Mesendoderm (in vitro differentiated cells): ENCODE measurements around the gene VIPR2.
"Not testable (repeated sequence)": the region's sequence is repeated elsewhere in the genome, so short reads cannot be mapped to it uniquely, and the experiment has no call there.

Experiments
- DNase-seq: peaks from one replicate; pipeline ENCODE4 v3.0.0; 2013
- H2AK5ac ChIP-seq: 2 replicates; pipeline ENCODE4 v1.6.1; 2013; ENCODE audit warnings: low read length, inconsistent platforms
- H2BK120ac ChIP-seq: 2 replicates; pipeline ENCODE4 v1.6.1; 2013; ENCODE audit warnings: low read depth, mild to moderate bottlenecking, low read length, moderate library complexity, mixed read lengths
- H2BK15ac ChIP-seq: replicated peaks from 2 replicates; pipeline ENCODE4 v1.6.1; 2013; ENCODE audit warnings: low read depth, mild to moderate bottlenecking, moderate library complexity
- H2BK5ac ChIP-seq: 2 replicates; pipeline ENCODE4 v1.6.1; 2013; ENCODE audit warnings: low read length, inconsistent platforms
- H3K18ac ChIP-seq: 2 replicates; pipeline ENCODE4 v1.6.1; 2013; ENCODE audit warnings: mild to moderate bottlenecking, low read length, mixed read lengths
- H3K23ac ChIP-seq: one replicate; pipeline ENCODE4 v1.6.1; 2013; ENCODE audit warnings: low read length
- H3K27ac ChIP-seq: 2 replicates; pipeline ENCODE4 v1.5.1; 2013; ENCODE audit warnings: low read depth, mild to moderate bottlenecking, inconsistent platforms, low read length, moderate library complexity
- H3K27me3 ChIP-seq: 2 replicates; pipeline ENCODE4 v1.6.1; 2013; ENCODE audit warnings: low read length, control low read depth, mild to moderate bottlenecking, inconsistent platforms; ENCODE audit not compliant: insufficient read depth, poor library complexity
- H3K36me3 ChIP-seq: 2 replicates; pipeline ENCODE4 v1.6.1; 2013; ENCODE audit warnings: low read length, inconsistent platforms; ENCODE audit not compliant: control insufficient read depth, insufficient read depth
- H3K4ac ChIP-seq: one replicate; pipeline ENCODE4 v1.6.1; 2013; ENCODE audit warnings: low read depth, mild to moderate bottlenecking, low read length, moderate library complexity
- H3K4me1 ChIP-seq: 2 replicates; pipeline ENCODE4 v1.6.1; 2013; ENCODE audit warnings: low read depth, low read length, inconsistent platforms; ENCODE audit not compliant: control insufficient read depth
- H3K4me2 ChIP-seq: 2 replicates; pipeline ENCODE4 v1.6.1; 2013; ENCODE audit warnings: low read length
- H3K4me3 ChIP-seq: 2 replicates; pipeline ENCODE4 v1.5.1; 2013; ENCODE audit warnings: mild to moderate bottlenecking, low read length
- H3K56ac ChIP-seq: one replicate; pipeline ENCODE4 v1.6.1; 2013; ENCODE audit warnings: low read length
- H3K79me1 ChIP-seq: 2 replicates; pipeline ENCODE4 v1.6.1; 2013; ENCODE audit warnings: low read length, inconsistent platforms
- H3K79me2 ChIP-seq: 2 replicates; pipeline ENCODE4 v1.6.1; 2013; ENCODE audit warnings: mild to moderate bottlenecking, low read length; ENCODE audit not compliant: control insufficient read depth, insufficient read depth
- H3K9ac ChIP-seq: 2 replicates; pipeline ENCODE4 v1.6.1; 2013; ENCODE audit warnings: low read length, inconsistent platforms
- H4K5ac ChIP-seq: one replicate; pipeline ENCODE4 v1.6.1; 2013; ENCODE audit warnings: low read length
- H4K8ac ChIP-seq: one replicate; pipeline ENCODE4 v1.6.1; 2013; ENCODE audit warnings: low read depth, mild to moderate bottlenecking, control low read depth, low read length, moderate library complexity
- WGBS: extraction: QIAGEN DNeasy Blood & Tissue Kit; methylation state at CpG from one replicate; pipeline ENCODE4 v1.1.7; 2013; ENCODE audit warnings: low lambda C conversion rate, missing lambda C conversion rate; ENCODE audit not compliant: insufficient coverage; ENCODE audit errors: extremely low coverage; 5-methylcytosine and 5-hydroxymethylcytosine counted together

The VIPR2 gene

GRCh38 chr7:158988302-158988862 is 156.3 kb downstream of the VIPR2 start:
- no peaks in the 10 kb centered on the region for H3K36me3 ChIP-seq
- DNase-seq: no peak
- H3K4ac ChIP-seq: no peak overlapping the region
- H3K9ac ChIP-seq: no peak overlapping the region
- WGBS: no CpG with 5 or more reads among the region's 2 CpGs
- no peak overlapping the region for H3K4me3 ChIP-seq
- H2BK15ac ChIP-seq: no peak overlapping the region
- H3K27me3 ChIP-seq: peaks cover 10% of the 10 kb centered on the region
- H3K56ac ChIP-seq: no peak overlapping the region
- H3K4me2 ChIP-seq: no peak overlapping the region
- H3K23ac ChIP-seq: no peak overlapping the region
- H2AK5ac ChIP-seq: no peak overlapping the region
- H3K18ac ChIP-seq: no peak overlapping the region
- H4K8ac ChIP-seq: no peak overlapping the region
- no peak overlapping the region for H3K27ac ChIP-seq
- no peak overlapping the region for H4K5ac ChIP-seq
- no peaks in the 10 kb centered on the region for H3K79me2 ChIP-seq
- H3K4me1 ChIP-seq: no peaks in the 10 kb centered on the region
- no peak overlapping the region for H2BK120ac ChIP-seq
- no peaks in the 10 kb centered on the region for H3K79me1 ChIP-seq
- H2BK5ac ChIP-seq: no peak overlapping the region

- Histone ChIP-seq H3K79me2 (no peaks in the 10 kb centered on the region), H2BK5ac (no peak overlapping the region), H3K79me1 (no peaks in the 10 kb centered on the region), H3K56ac (no peak overlapping the region), H3K27me3 (peaks cover 4% of the 10 kb centered on the region), H3K4me3 (no peak overlapping the region), H3K18ac (no peak overlapping the region), H4K8ac (no peak overlapping the region), H3K4me2 (no peak overlapping the region), H2BK120ac (no peak overlapping the region), H2BK15ac (no peak overlapping the region), H3K27ac (no peak overlapping the region), H2AK5ac (no peak overlapping the region), H4K5ac (no peak overlapping the region), H3K4ac (no peak overlapping the region), H3K36me3 (no peaks in the 10 kb centered on the region), H3K4me1 (no peaks in the 10 kb centered on the region), H3K9ac (no peak overlapping the region), H3K23ac (no peak overlapping the region)
- no CpG with 5 or more reads among the region's 1 CpG for WGBS
- no peak for DNase-seq
Measured at GRCh38 chr7:158987691-158988090, 157.0 kb downstream of the VIPR2 start.

GRCh38 chr7:158985583-158985982 is 159.1 kb downstream of the VIPR2 start:
- no peak overlapping the region for H3K4ac ChIP-seq
- no peak overlapping the region for H3K27ac ChIP-seq
- H3K18ac ChIP-seq: no peak overlapping the region
- H2BK5ac ChIP-seq: no peak overlapping the region
- no peak overlapping the region for H3K56ac ChIP-seq
- H2BK15ac ChIP-seq: no peak overlapping the region
- H3K9ac ChIP-seq: no peak overlapping the region
- DNase-seq: no peak
- H2BK120ac ChIP-seq: no peak overlapping the region
- no peaks in the 10 kb centered on the region for H3K79me1 ChIP-seq
- H3K23ac ChIP-seq: no peak overlapping the region
- no peak overlapping the region for H4K8ac ChIP-seq
- H3K27me3 ChIP-seq: no peaks in the 10 kb centered on the region
- H4K5ac ChIP-seq: no peak overlapping the region
- no peak overlapping the region for H3K4me2 ChIP-seq
- H2AK5ac ChIP-seq: no peak overlapping the region
- no CpG with 5 or more reads among the region's 4 CpGs for WGBS
- H3K4me1 ChIP-seq: no peaks in the 10 kb centered on the region
- H3K4me3 ChIP-seq: no peak overlapping the region
- no peaks in the 10 kb centered on the region for H3K36me3 ChIP-seq
- no peaks in the 10 kb centered on the region for H3K79me2 ChIP-seq

- not testable (repeated sequence) for H3K79me2 ChIP-seq, H3K9ac ChIP-seq, H3K23ac ChIP-seq, H4K5ac ChIP-seq, H3K27me3 ChIP-seq, H3K4me3 ChIP-seq, H2BK15ac ChIP-seq, H3K56ac ChIP-seq, H3K79me1 ChIP-seq, H3K18ac ChIP-seq, H3K27ac ChIP-seq, H2BK120ac ChIP-seq, H3K4ac ChIP-seq, DNase-seq, H3K4me1 ChIP-seq, H3K36me3 ChIP-seq, H2AK5ac ChIP-seq, H2BK5ac ChIP-seq, H3K4me2 ChIP-seq, H4K8ac ChIP-seq
- WGBS: no CpG with 5 or more reads among the region's 2 CpGs
Measured at GRCh38 chr7:158984007-158984406, 160.7 kb downstream of the VIPR2 start.

GRCh38 chr7:158982080-158982479 is 162.6 kb downstream of the VIPR2 start:
- H3K4ac ChIP-seq, H3K36me3 ChIP-seq, H2BK120ac ChIP-seq, H3K79me1 ChIP-seq, H3K27me3 ChIP-seq, H3K79me2 ChIP-seq, H4K5ac ChIP-seq, H3K9ac ChIP-seq, H2BK15ac ChIP-seq, H2AK5ac ChIP-seq, H2BK5ac ChIP-seq, H3K4me1 ChIP-seq, H3K4me3 ChIP-seq, H3K27ac ChIP-seq, H4K8ac ChIP-seq, H3K23ac ChIP-seq, DNase-seq, H3K18ac ChIP-seq, H3K56ac ChIP-seq, H3K4me2 ChIP-seq: not testable (repeated sequence)
- no CpG with 5 or more reads among the region's 15 CpGs for WGBS

GRCh38 chr7:158979635-158980351 is 164.9 kb downstream of the VIPR2 start:
- H3K27me3 ChIP-seq: no peaks in the 10 kb centered on the region
- H3K4ac ChIP-seq: no peak overlapping the region
- H2BK15ac ChIP-seq: no peak overlapping the region
- no peaks in the 10 kb centered on the region for H3K79me1 ChIP-seq
- DNase-seq: no peak
- WGBS: no CpG with 5 or more reads among the region's 22 CpGs
- no peak overlapping the region for H3K56ac ChIP-seq
- no peak overlapping the region for H2AK5ac ChIP-seq
- H3K79me2 ChIP-seq: no peaks in the 10 kb centered on the region
- no peaks in the 10 kb centered on the region for H3K4me1 ChIP-seq
- H4K8ac ChIP-seq: no peak overlapping the region
- no peaks in the 10 kb centered on the region for H3K36me3 ChIP-seq
- no peak overlapping the region for H3K23ac ChIP-seq
- H3K4me3 ChIP-seq: no peak overlapping the region
- H3K27ac ChIP-seq: no peak overlapping the region
- H3K4me2 ChIP-seq: no peak overlapping the region
- no peak overlapping the region for H2BK5ac ChIP-seq
- no peak overlapping the region for H3K18ac ChIP-seq
- H3K9ac ChIP-seq: no peak overlapping the region
- no peak overlapping the region for H2BK120ac ChIP-seq
- no peak overlapping the region for H4K5ac ChIP-seq
